ENCODE results near the gene PAK2. TPM values are rescaled to one million over a fixed set of nuclear protein-coding genes. Genes with fewer than 3 reads are reported as not detected.
"Not testable (repeated sequence)": the region's sequence is repeated elsewhere in the genome, so short reads cannot be mapped to it uniquely, and the experiment has no call there.

PAK2 gene
- polyA plus RNA-seq, 10 donors: 45.2 to 66.3 (median 53.6) TPM

- DNase-seq: no peak
These were observed 36.3 kb downstream of the PAK2 start for GRCh38 chr3:196775938-196776337.

- no peak for DNase-seq
These were observed 38.2 kb downstream of the PAK2 start for GRCh38 chr3:196777836-196778235.

- peak in 1 of 3 donors; percentile 63 for DNase-seq
These were observed 39.1 kb downstream of the PAK2 start for GRCh38 chr3:196778755-196779154.

GRCh38 chr3:196782511-196782910, 42.9 kb downstream of the PAK2 start:
- DNase-seq: no peak

- no peak for DNase-seq
These were observed 48.9 kb downstream of the PAK2 start for GRCh38 chr3:196788528-196788927.

- DNase-seq: no peak
These were observed 50.3 kb downstream of the PAK2 start for GRCh38 chr3:196789885-196790359.

- DNase-seq: no peak
These were observed 51.0 kb downstream of the PAK2 start for GRCh38 chr3:196790636-196791035.

GRCh38 chr3:196792771-196793170, 53.1 kb downstream of the PAK2 start:
- peak in 2 of 3 donors; percentile 40 to 48 for DNase-seq

GRCh38 chr3:196793246-196793645, 53.6 kb downstream of the PAK2 start:
- peak in 1 of 3 donors; percentile 68 for DNase-seq

- no peak for DNase-seq
These were observed 54.8 kb downstream of the PAK2 start for GRCh38 chr3:196794467-196794866.

GRCh38 chr3:196796317-196796716, 56.7 kb downstream of the PAK2 start:
- DNase-seq: no peak

- no peak for DNase-seq
These were observed 61.2 kb downstream of the PAK2 start for GRCh38 chr3:196800742-196801434.

GRCh38 chr3:196803891-196804468, 64.3 kb downstream of the PAK2 start:
- no peak for DNase-seq

GRCh38 chr3:196804773-196805172, 65.1 kb downstream of the PAK2 start:
- DNase-seq: no peak

- DNase-seq: no peak
These were observed 71.4 kb downstream of the PAK2 start for GRCh38 chr3:196810963-196811581.

- DNase-seq: no peak
These were observed 73.2 kb downstream of the PAK2 start for GRCh38 chr3:196812853-196813252.

- no peak for DNase-seq
These were observed 74.2 kb downstream of the PAK2 start for GRCh38 chr3:196813903-196814302.

- no peak for DNase-seq
These were observed 82.2 kb downstream of the PAK2 start for GRCh38 chr3:196821806-196822355.

GRCh38 chr3:196829651-196830050, 90.0 kb downstream of the PAK2 start:
- not testable (repeated sequence) for DNase-seq

GRCh38 chr3:196835086-196835485, 95.4 kb downstream of the PAK2 start:
- peak in 1 of 3 donors; percentile 5 for DNase-seq

- not testable (repeated sequence) for DNase-seq
These were observed 97.0 kb downstream of the PAK2 start for GRCh38 chr3:196836626-196837025.

GRCh38 chr3:196837819-196838420, 98.3 kb downstream of the PAK2 start:
- DNase-seq: peak; percentile 17 to 32 (median 28)
